Endothelial cell of umbilical vein (primary cell): Measurements from ENCODE around the gene MINK1.

Experiments used
- EZH2 ChIP-seq: IDR thresholded peaks from 2 replicates; pipeline ENCODE4 v1.6.1; 2012; ENCODE audit warnings: borderline replicate concordance, low read depth, mild to moderate bottlenecking, moderate library complexity, low read length, inconsistent platforms; ENCODE audit not compliant: severe bottlenecking
- FOS ChIP-seq: IDR thresholded peaks from 2 replicates; pipeline ENCODE4 v1.6.1; 2011; ENCODE audit warnings: mild to moderate bottlenecking, low read length, moderate library complexity, borderline replicate concordance; ENCODE audit not compliant: insufficient read depth
- JUN ChIP-seq: IDR thresholded peaks from 2 replicates; pipeline ENCODE4 v1.6.1; 2011; ENCODE audit warnings: borderline replicate concordance, low read depth; ENCODE audit not compliant: insufficient read length, insufficient read depth
- POLR2A ChIP-seq: IDR thresholded peaks from 2 replicates; pipeline ENCODE4 v1.6.1; 2012; ENCODE audit warnings: low read depth, mild to moderate bottlenecking, control low read depth, low read length
- POLR2AphosphoS5 ChIP-seq: IDR thresholded peaks from 2 replicates; pipeline ENCODE4 v1.6.1; 2012; ENCODE audit warnings: low read depth, mild to moderate bottlenecking, control low read depth, low read length, moderate library complexity; ENCODE audit not compliant: insufficient read depth
- TF ChIP-seq, protein P1 (sequence below), 2 donors: IDR thresholded peaks; 1 replicate in 1 of 2; 2 replicates in 1 of 2; pipeline ENCODE4 v1.5.1; 2011; ENCODE audit warnings: low read length in 2 of 2, mild to moderate bottlenecking in 2 of 2, moderate library complexity in 2 of 2, control low read depth in 1 of 2, inconsistent platforms in 1 of 2, low read depth in 1 of 2; ENCODE audit not compliant: insufficient read depth in 1 of 2; ENCODE audit errors: extremely low read depth in 1 of 2
- TF ChIP-seq, protein P2 (sequence below): IDR thresholded peaks from 2 replicates; pipeline ENCODE4 v1.6.1; 2011; ENCODE audit not compliant: insufficient read depth, insufficient read length

DNA sequence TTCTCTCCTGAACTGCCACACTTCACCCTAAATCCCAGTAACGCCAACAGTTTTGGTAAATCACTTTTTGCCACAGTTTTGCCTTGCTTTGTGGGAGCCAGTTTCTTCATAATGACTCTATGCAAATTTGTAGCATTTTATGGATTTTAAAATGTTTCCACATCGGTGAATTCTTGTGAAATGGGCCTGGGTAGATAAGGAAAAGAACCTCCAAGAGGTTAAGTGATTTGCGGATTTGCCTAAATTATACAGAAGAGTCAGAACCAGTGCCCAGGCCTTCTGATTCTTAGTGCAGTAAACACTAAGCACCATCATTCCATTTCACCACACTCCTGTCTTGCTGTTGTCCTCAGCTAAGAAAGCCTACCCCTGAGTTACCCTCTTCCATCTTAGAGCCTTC, 17.9 kb downstream of the MINK1 start:
- TF ChIP-seq EZH2 (no peak), JUN (no peak), POLR2A (no peak), POLR2AphosphoS5 (no peak), FOS (no peak)
- TF ChIP-seq, protein P1, sequence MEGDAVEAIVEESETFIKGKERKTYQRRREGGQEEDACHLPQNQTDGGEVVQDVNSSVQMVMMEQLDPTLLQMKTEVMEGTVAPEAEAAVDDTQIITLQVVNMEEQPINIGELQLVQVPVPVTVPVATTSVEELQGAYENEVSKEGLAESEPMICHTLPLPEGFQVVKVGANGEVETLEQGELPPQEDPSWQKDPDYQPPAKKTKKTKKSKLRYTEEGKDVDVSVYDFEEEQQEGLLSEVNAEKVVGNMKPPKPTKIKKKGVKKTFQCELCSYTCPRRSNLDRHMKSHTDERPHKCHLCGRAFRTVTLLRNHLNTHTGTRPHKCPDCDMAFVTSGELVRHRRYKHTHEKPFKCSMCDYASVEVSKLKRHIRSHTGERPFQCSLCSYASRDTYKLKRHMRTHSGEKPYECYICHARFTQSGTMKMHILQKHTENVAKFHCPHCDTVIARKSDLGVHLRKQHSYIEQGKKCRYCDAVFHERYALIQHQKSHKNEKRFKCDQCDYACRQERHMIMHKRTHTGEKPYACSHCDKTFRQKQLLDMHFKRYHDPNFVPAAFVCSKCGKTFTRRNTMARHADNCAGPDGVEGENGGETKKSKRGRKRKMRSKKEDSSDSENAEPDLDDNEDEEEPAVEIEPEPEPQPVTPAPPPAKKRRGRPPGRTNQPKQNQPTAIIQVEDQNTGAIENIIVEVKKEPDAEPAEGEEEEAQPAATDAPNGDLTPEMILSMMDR (IDR thresholded peaks at IDR 0.05; ENCODE audit: extremely low read depth in 1 of 2, insufficient read depth in 1 of 2, low read depth in 1 of 2, low read length in 2 of 2), result no peak
- TF ChIP-seq, protein P2, sequence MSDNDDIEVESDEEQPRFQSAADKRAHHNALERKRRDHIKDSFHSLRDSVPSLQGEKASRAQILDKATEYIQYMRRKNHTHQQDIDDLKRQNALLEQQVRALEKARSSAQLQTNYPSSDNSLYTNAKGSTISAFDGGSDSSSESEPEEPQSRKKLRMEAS, result no peak
